WTC11 (cell line): ENCODE results near the gene RFLNA. TPM values are rescaled to one million over a fixed set of nuclear protein-coding genes. Genes with fewer than 3 reads are reported as not detected.

Experiments used
- ATAC-seq: fragments of 200-7000 bp; cut with Tn5 transposase; 2 replicates; pipeline ENCODE4 v1.10.0; 2021; ENCODE audit warnings: mild to moderate bottlenecking, moderate library complexity
- CTCF ChIA-PET: fragments of 300-600 bp; sonication (Branson Sonifier 250); formaldehyde crosslinking; loops from one replicate; lab custom pipeline; 2021; ENCODE audit warnings: antibody characterized with exemption; lab: Charles Lee
- POLR2A ChIA-PET: fragments of 350-600 bp; sonication (Branson Sonifier 250); formaldehyde crosslinking; loops from one replicate; lab custom pipeline; 2021; ENCODE audit warnings: antibody characterized with exemption; lab: Charles Lee
- DNase-seq: peaks from one replicate; pipeline ENCODE4 v3.0.0; 2021; ENCODE audit warnings: low spot score
- H3K27ac Mint-ChIP-seq: 2 replicates; pipeline ENCODE4 v1.8.0; 2021; ENCODE audit warnings: mixed read lengths
- H3K27me3 Mint-ChIP-seq: 2 replicates; pipeline ENCODE4 v1.8.0; 2021; ENCODE audit warnings: low read depth, mild to moderate bottlenecking, moderate library complexity, mixed read lengths
- H3K36me3 Mint-ChIP-seq: 2 replicates; pipeline ENCODE4 v1.8.0; 2021; ENCODE audit warnings: mixed read lengths
- H3K4me1 Mint-ChIP-seq: 2 replicates; pipeline ENCODE4 v1.8.0; 2022; ENCODE audit warnings: mixed read lengths
- H3K4me3 Mint-ChIP-seq: 2 replicates; pipeline ENCODE4 v1.8.0; 2021; ENCODE audit warnings: mild to moderate bottlenecking, moderate library complexity, mixed read lengths
- H3K9me3 Mint-ChIP-seq: 2 replicates; pipeline ENCODE4 v1.8.0; 2021; ENCODE audit warnings: mixed read lengths
- AFF4 ChIP-seq: sonication (generic); formaldehyde crosslinking; IDR thresholded peaks from 2 replicates; pipeline ENCODE4 v1.8.1; 2023; ENCODE audit warnings: mild to moderate bottlenecking, missing genetic modification reagents, borderline replicate concordance
- CREM ChIP-seq: sonication (generic); formaldehyde crosslinking; IDR thresholded peaks from 2 replicates; pipeline ENCODE4 v1.8.1; 2022; ENCODE audit warnings: mild to moderate bottlenecking, missing genetic modification reagents, moderate library complexity
- JUN ChIP-seq: sonication (generic); formaldehyde crosslinking; IDR thresholded peaks from 2 replicates; pipeline ENCODE4 v1.8.0; 2023; ENCODE audit warnings: mild to moderate bottlenecking, missing genetic modification reagents
- MLX ChIP-seq: sonication (generic); formaldehyde crosslinking; IDR thresholded peaks from 2 replicates; pipeline ENCODE4 v1.8.1; 2023; ENCODE audit warnings: mild to moderate bottlenecking, missing genetic modification reagents, moderate library complexity
- NFATC4 ChIP-seq: fragments of 250-450 bp; sonication (Bioruptor Pico); IDR thresholded peaks from 2 replicates; pipeline ENCODE4 v1.9.0; 2021; ENCODE audit warnings: mild to moderate bottlenecking
- NR3C1 ChIP-seq: sonication (generic); formaldehyde crosslinking; conservative IDR thresholded peaks from 2 replicates; pipeline ENCODE4 v1.8.1; 2023; ENCODE audit warnings: low read depth, mild to moderate bottlenecking, missing genetic modification reagents
- OVOL2 ChIP-seq: fragments of 250-450 bp; sonication (Bioruptor Pico); IDR thresholded peaks from 2 replicates; pipeline ENCODE4 v1.9.0; 2021; ENCODE audit warnings: mild to moderate bottlenecking, borderline replicate concordance
- RORB ChIP-seq: fragments of 250-450 bp; sonication (Bioruptor Pico); IDR thresholded peaks from 2 replicates; pipeline ENCODE4 v1.9.0; 2021; ENCODE audit warnings: mild to moderate bottlenecking
- SMAD3 ChIP-seq: sonication (generic); formaldehyde crosslinking; IDR thresholded peaks from 2 replicates; pipeline ENCODE4 v1.8.0; 2022; ENCODE audit warnings: missing genetic modification reagents, mild to moderate bottlenecking, borderline replicate concordance
- SOX15 ChIP-seq: fragments of 250-450 bp; sonication (Bioruptor Pico); IDR thresholded peaks from 2 replicates; pipeline ENCODE4 v1.9.0; 2021; ENCODE audit warnings: mild to moderate bottlenecking
- TCF7 ChIP-seq: sonication (generic); formaldehyde crosslinking; IDR thresholded peaks from 2 replicates; pipeline ENCODE4 v1.8.0; 2022; ENCODE audit warnings: mild to moderate bottlenecking, low read depth, missing genetic modification reagents, moderate library complexity
- ZNF219 ChIP-seq: sonication (generic); formaldehyde crosslinking; IDR thresholded peaks from 2 replicates; pipeline ENCODE4 v1.8.0; 2023; ENCODE audit warnings: missing genetic modification reagents, mild to moderate bottlenecking, borderline replicate concordance
- ZNF396 ChIP-seq: fragments of 250-450 bp; sonication (Bioruptor Pico); IDR thresholded peaks from 2 replicates; pipeline ENCODE4 v1.8.0; 2021; ENCODE audit warnings: mild to moderate bottlenecking, moderate library complexity, borderline replicate concordance
- ZNF416 ChIP-seq: fragments of 250-450 bp; sonication (Bioruptor Pico); IDR thresholded peaks from 2 replicates; pipeline ENCODE4 v1.9.0; 2021; ENCODE audit warnings: mild to moderate bottlenecking, inconsistent platforms
- ZNF671 ChIP-seq: fragments of 250-450 bp; sonication (Bioruptor Pico); IDR thresholded peaks from 2 replicates; pipeline ENCODE4 v1.8.0; 2021; ENCODE audit warnings: mild to moderate bottlenecking
- total RNA-seq: library from RNA; stranded (reverse); gene quantifications from 3 replicates; pipeline ENCODE4 v1.2.3, GENCODE V29; 2021
- TF ChIP-seq, protein P1 (sequence below): fragments of 250-450 bp; sonication (Bioruptor Pico); IDR thresholded peaks from 2 replicates; pipeline ENCODE4 v1.9.0; 2021; ENCODE audit warnings: mild to moderate bottlenecking, borderline replicate concordance
- TF ChIP-seq, protein P2 (sequence below): fragments of 250-450 bp; sonication (Bioruptor Pico); IDR thresholded peaks from 2 replicates; pipeline ENCODE4 v1.9.0; 2021; ENCODE audit warnings: moderate library complexity, mild to moderate bottlenecking, inconsistent platforms, borderline replicate concordance
- TF ChIP-seq, protein P3 (sequence below): fragments of 250-450 bp; sonication (Bioruptor Pico); IDR thresholded peaks from 2 replicates; pipeline ENCODE4 v1.9.0; 2021; ENCODE audit warnings: mild to moderate bottlenecking
- TF ChIP-seq, protein P4 (sequence below): sonication (generic); formaldehyde crosslinking; IDR thresholded peaks from 2 replicates; pipeline ENCODE4 v1.8.1; 2022; ENCODE audit warnings: mild to moderate bottlenecking, missing genetic modification reagents, moderate library complexity, borderline replicate concordance

The RFLNA gene
- total RNA-seq, 1 experiment from 2014 or later: 6.3 TPM

- TF ChIP-seq SMAD3 (CRISPR knock-in tag) (no peak), TCF7 (no peak), ZNF671 (CRISPR knock-in tag) (no peak), OVOL2 (CRISPR knock-in tag) (no peak), NFATC4 (no peak)
- TF ChIP-seq, protein P1, sequence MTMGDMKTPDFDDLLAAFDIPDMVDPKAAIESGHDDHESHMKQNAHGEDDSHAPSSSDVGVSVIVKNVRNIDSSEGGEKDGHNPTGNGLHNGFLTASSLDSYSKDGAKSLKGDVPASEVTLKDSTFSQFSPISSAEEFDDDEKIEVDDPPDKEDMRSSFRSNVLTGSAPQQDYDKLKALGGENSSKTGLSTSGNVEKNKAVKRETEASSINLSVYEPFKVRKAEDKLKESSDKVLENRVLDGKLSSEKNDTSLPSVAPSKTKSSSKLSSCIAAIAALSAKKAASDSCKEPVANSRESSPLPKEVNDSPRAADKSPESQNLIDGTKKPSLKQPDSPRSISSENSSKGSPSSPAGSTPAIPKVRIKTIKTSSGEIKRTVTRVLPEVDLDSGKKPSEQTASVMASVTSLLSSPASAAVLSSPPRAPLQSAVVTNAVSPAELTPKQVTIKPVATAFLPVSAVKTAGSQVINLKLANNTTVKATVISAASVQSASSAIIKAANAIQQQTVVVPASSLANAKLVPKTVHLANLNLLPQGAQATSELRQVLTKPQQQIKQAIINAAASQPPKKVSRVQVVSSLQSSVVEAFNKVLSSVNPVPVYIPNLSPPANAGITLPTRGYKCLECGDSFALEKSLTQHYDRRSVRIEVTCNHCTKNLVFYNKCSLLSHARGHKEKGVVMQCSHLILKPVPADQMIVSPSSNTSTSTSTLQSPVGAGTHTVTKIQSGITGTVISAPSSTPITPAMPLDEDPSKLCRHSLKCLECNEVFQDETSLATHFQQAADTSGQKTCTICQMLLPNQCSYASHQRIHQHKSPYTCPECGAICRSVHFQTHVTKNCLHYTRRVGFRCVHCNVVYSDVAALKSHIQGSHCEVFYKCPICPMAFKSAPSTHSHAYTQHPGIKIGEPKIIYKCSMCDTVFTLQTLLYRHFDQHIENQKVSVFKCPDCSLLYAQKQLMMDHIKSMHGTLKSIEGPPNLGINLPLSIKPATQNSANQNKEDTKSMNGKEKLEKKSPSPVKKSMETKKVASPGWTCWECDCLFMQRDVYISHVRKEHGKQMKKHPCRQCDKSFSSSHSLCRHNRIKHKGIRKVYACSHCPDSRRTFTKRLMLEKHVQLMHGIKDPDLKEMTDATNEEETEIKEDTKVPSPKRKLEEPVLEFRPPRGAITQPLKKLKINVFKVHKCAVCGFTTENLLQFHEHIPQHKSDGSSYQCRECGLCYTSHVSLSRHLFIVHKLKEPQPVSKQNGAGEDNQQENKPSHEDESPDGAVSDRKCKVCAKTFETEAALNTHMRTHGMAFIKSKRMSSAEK: no peak
- TF ChIP-seq, protein P2, sequence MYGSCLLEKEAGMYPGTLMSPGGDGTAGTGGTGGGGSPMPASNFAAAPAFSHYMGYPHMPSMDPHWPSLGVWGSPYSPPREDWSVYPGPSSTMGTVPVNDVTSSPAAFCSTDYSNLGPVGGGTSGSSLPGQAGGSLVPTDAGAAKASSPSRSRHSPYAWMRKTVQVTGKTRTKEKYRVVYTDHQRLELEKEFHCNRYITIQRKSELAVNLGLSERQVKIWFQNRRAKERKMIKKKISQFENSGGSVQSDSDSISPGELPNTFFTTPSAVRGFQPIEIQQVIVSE (CRISPR knock-in tag): no peak
Measured at GRCh38 chr12:124305776-124306685, 11.1 kb downstream of the RFLNA start (continued).

- no peak for TF ChIP-seq RORB
- 0 out of 2 replicates have a peak, but pooled peaks have one; percentile 32 for TF ChIP-seq JUN (CRISPR knock-in tag)
- TF ChIP-seq, all 79 proteins: peak for 1
- CTCF ChIA-PET: interaction anchor here (0.6 to 1.2 kb wide), 2 partner anchors 13 to 421 kb away, joined by 3 read pairs; no protein-coding TSS in a partner anchor
- H3K4me3 Mint-ChIP-seq: no peak overlapping the region
- no peaks in the 10 kb centered on the region for H3K4me1 Mint-ChIP-seq
- DNase-seq: no peak
- ATAC-seq: no peak
- no peaks in the 10 kb centered on the region for H3K27me3 Mint-ChIP-seq
- H3K27ac Mint-ChIP-seq: no peak overlapping the region
- H3K36me3 Mint-ChIP-seq: no peaks in the 10 kb centered on the region
- H3K9me3 Mint-ChIP-seq: no peaks in the 10 kb centered on the region
- POLR2A ChIA-PET: no interaction called here
Measured at GRCh38 chr12:124306686-124307555, 12.0 kb downstream of the RFLNA start.

DNA sequence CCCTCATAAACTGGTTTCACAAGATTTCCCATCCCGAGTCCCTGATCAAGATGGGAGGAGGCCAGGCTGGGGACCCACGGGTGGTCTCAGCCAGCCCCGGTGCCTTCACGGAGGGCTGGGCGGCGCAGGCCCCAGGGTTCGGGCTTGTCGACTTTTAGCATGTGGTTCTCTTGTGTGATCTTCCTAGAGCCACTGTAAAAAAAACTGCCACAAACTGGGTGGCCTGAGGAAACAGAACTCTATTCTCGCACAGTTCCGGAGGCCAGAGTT lies 12.6 kb downstream of the RFLNA start:
- Mint-ChIP-seq H3K9me3 (no peaks in the 10 kb centered on the region), H3K4me1 (no peaks in the 10 kb centered on the region), H3K27ac (no peak overlapping the region), H3K27me3 (no peaks in the 10 kb centered on the region), H3K36me3 (peaks cover under 1% of the 10 kb centered on the region; the same call in 1 of the 2 replicates), H3K4me3 (no peak overlapping the region)
- ChIA-PET CTCF (no interaction called here), POLR2A (no interaction called here)
- ATAC-seq: no peak
- no peak for DNase-seq
- no peak for TF ChIP-seq ZNF671 (CRISPR knock-in tag)
- no peak for TF ChIP-seq CREM (CRISPR knock-in tag)
- TF ChIP-seq, protein P3, sequence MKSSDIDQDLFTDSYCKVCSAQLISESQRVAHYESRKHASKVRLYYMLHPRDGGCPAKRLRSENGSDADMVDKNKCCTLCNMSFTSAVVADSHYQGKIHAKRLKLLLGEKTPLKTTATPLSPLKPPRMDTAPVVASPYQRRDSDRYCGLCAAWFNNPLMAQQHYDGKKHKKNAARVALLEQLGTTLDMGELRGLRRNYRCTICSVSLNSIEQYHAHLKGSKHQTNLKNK: no peak
- no peak for TF ChIP-seq NR3C1 (CRISPR knock-in tag)
- TF ChIP-seq AFF4 (CRISPR knock-in tag): no peak
- no peak for TF ChIP-seq MLX (CRISPR knock-in tag)
- no peak for TF ChIP-seq OVOL2 (CRISPR knock-in tag)
- TF ChIP-seq, protein P4, sequence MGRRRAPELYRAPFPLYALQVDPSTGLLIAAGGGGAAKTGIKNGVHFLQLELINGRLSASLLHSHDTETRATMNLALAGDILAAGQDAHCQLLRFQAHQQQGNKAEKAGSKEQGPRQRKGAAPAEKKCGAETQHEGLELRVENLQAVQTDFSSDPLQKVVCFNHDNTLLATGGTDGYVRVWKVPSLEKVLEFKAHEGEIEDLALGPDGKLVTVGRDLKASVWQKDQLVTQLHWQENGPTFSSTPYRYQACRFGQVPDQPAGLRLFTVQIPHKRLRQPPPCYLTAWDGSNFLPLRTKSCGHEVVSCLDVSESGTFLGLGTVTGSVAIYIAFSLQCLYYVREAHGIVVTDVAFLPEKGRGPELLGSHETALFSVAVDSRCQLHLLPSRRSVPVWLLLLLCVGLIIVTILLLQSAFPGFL (CRISPR knock-in tag): no peak
- no peak for TF ChIP-seq ZNF396 (CRISPR knock-in tag)
- TF ChIP-seq SOX15 (CRISPR knock-in tag): no peak
- TF ChIP-seq ZNF416 (CRISPR knock-in tag): no peak
- TF ChIP-seq ZNF219 (CRISPR knock-in tag): no peak
